Inferior parietal cortex (tissue), 1 donor: ENCODE results near the gene MMP20.

Experiments
- DNase-seq: peaks from one replicate; pipeline ENCODE4 v3.0.0-alpha.2; 2016; ENCODE audit errors: extremely low spot score

Gene MMP20

DNA sequence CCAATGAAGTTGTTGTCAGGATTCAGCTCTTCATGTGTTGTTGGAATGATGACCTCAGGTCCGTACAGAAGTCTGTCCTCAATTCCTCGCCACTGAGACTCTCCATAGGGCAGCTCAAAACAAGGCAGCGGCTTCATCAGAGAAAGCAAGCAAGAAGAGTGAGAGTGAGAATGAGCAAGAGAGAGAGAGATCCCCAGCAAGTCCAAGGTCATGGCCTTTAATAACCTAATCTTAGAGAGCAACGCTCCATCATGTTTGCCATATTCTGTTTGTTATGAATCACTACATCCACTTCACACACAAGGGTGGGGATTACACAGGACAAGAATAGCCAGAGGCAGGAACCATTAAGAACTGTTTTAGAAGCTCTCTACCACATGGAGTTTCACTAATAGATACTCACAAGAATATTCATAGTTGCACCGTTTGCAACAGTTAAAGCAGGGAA is 71.3 kb downstream of the MMP20 start:
- DNase-seq = no peak

DNA sequence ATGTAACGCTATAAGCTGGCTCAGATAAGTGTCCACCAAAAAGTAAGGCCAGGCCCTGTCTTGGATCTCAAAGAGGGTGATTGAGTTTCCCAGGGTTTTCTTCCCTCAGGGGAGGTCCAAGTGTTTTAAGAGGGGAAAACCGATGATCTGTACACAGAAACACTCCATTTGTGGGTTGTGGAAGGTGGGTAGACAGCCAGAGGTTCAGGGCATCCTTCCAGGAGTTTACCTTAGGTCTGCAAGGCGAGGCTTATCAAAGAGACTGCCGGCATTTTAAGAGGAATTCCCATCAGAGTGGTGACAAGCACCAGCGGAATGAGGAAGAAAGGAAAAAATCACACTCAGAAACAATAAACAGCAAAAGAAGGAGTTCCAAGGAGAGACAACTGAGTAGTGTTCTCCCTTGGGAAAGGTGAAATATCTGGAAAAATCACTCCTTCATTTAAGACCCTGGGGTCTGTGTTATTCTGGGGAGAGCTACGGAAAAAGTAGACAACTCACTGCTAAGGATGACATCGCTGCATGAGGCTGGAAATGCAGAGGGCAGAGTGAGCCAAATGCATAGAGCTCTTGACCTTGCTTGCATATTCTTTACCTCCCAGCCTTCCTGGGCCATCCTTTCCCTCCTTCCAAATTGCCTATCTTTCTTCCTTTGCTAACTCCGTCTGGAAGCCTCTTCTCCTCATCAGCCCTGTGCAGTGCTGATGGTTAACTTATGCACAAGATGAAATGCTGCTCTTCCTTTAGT is 72.5 kb downstream of the MMP20 start:
- no peak for DNase-seq

DNA sequence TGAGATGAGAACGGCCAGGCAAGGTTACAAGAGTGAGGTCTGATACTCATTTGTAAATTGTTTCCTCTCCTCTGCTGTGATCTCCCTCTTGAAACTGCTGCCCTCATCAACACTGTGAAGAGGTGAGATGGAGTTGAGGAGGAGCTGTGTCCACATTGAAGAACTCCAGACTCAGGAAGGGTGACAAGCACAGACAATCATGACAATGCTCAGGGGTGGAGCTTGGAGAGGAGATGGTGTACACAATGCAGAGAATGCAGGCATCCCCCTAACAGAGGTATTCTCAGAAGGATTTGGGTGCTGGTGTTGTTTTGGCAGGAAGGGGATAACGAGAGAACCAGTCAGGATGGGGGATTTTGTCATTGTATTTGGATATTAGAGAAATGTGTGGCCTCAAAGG is 73.1 kb downstream of the MMP20 start:
- no peak for DNase-seq

GRCh38 chr11:102551169-102551781 is 73.9 kb downstream of the MMP20 start:
- DNase-seq = no peak

DNA sequence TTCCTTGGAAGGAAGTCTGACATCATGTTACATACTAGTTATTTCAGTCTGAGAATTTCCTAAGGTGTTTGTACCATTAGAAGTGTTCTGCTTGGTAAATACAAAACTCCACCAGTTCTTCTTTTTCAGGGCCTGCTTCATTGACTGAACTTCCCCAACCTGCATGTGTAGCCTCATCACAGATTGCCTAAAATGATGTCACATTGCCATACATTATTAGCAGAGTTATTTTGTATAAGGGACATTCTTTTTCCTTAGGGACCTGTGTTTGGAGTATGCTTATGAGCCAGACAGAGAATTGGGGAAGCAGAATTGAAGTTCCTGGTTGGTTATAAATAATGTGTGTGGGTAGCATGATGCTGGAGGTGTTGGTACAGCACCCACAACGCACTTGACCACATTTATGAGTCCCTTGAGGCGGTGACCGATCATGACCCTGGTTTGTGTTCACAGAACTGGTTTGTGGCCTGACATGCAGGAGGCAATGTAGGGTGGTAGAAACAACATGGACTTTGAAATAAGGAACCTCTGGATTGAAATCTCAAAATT is 78.1 kb downstream of the MMP20 start:
- DNase-seq = no peak

DNA sequence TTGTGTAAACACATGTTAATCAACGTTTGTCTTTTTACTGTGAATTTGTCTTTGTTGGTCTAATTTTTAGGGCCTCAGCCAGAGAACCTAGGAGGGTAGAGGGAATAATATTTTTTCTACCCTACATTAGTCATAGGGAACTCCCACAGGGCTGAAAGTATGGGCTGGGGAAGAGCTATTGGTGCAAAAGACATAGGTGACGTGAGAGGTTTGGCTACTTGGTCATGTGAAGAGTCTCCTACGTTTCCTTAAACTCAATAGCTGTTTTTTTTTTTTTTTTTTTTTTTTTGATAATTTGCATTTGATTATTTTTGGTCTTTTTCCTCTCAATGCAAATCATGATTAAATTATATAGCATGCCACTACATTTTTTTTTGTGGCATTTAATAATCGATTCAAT is 78.7 kb downstream of the MMP20 start:
- no peak for DNase-seq

DNA sequence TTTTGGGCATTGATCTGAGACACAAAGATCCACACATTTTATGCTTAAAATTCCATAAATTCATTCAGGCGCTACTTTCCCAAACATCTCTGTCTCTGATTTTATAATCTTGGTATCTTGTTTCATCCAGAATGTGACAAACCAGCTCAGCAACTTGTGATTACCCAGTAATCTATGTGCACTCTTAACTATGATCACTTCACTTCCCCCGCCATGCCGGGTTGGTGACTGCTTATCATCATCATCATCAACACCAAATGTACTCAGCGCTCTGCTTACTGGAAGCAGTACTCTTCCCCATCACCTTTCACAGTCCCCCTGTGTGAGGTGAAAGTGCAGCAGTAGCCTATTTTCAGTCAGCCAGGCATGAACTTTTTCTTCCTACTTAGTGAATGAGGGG is 79.4 kb downstream of the MMP20 start:
- DNase-seq = no peak

- DNase-seq = no peak
Measured at GRCh38 chr11:102544594-102544993, 80.5 kb downstream of the MMP20 start.

GRCh38 chr11:102539567-102539966 is 85.6 kb downstream of the MMP20 start:
- no peak for DNase-seq

DNA sequence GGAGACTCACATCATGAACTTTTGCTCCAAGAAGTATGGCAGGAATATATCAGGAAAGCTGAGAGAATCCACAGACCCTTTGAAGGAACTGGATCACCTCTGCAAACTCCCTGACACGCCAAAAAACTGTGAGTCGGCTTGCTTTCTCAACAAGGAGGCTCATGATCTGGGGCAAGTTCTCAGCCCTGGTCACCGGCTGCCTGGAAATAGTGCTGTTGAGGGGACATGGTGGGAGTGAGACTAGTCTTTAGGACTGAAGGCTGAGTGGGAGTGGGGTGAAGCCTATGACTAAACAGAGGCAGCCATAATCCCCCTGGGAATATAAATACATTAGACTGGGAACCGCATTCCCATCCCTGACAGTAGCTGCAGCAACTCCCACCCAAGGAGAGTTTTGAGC is 86.2 kb downstream of the MMP20 start:
- DNase-seq = no peak

- DNase-seq = no peak
Measured at GRCh38 chr11:102534261-102534872, 90.8 kb downstream of the MMP20 start.

DNA sequence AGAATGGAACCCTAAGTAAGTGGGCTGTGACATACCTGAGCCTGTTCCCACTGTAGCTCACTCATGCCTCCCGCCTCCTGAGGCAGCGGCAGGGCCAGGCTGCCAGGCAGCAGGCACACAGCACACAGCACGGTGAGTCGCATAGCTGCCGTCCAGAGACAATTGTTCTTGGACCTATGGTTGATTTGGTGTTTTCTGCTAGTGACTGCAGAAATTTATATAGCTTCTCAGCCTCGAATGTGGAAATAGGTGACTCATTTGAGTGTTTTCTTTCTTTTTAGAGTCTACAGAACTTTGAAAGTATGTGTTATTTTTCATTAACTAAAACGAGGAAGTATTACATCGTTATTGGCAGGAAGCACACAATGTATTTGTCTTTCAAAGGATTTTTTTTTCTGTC is 94.6 kb downstream of the MMP20 start, which contains the start of gene MMP7:
Gene MMP7 (minus strand): TSS at position 190 of the 400 bp plus-strand sequence. CDS start 47 bp downstream, at position 143.
- DNase-seq = no peak

DNA sequence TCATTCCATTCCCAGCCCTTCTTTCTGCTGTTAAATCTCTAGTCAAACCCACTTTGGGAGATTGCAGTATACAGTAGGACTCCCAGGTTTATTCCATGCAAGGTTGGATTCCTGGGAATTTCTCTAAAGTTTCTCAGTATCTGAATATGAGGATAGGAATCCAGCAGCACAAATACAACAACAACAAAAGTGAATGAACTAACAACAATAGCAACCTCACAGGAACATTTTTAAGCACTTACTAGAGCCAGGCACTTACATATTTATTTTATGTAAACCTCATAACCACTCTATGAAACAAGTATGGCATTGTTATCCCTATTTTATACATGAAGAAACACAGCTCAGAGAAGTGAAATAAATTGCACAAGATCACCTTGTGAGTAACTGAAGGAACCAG is 96.5 kb downstream of the MMP20 start:
- DNase-seq = no peak

GRCh38 chr11:102527684-102528083 is 97.4 kb downstream of the MMP20 start:
- DNase-seq = no peak

- DNase-seq = no peak
Measured at GRCh38 chr11:102527041-102527440, 98.1 kb downstream of the MMP20 start.
